GM19468 (cell line): ENCODE results near the gene ZNF618.

Source experiments
- ATAC-seq: cut with Tn5 transposase; IDR thresholded peaks from one replicate; pipeline ENCODE4 v1.9.1; 2021; ENCODE audit warnings: mild to moderate bottlenecking, moderate library complexity, moderate number of reproducible peaks; ENCODE audit not compliant: unreplicated experiment; ENCODE audit errors: extremely low read depth

The ZNF618 gene

GRCh38 chr9:113882636-113883164 is 6.6 kb downstream of the ZNF618 start:
- ATAC-seq = no peak

- no peak for ATAC-seq
Measured at GRCh38 chr9:113885183-113886025, 9.3 kb downstream of the ZNF618 start.

GRCh38 chr9:113886026-113886369 is 9.9 kb downstream of the ZNF618 start:
- no peak for ATAC-seq

GRCh38 chr9:113886466-113886865 is 10.4 kb downstream of the ZNF618 start:
- ATAC-seq = no peak

GRCh38 chr9:113886933-113887332 is 10.8 kb downstream of the ZNF618 start:
- no peak for ATAC-seq

GRCh38 chr9:113887436-113887835 is 11.3 kb downstream of the ZNF618 start:
- no peak for ATAC-seq

- ATAC-seq = no peak
Measured at GRCh38 chr9:113888336-113888735, 12.2 kb downstream of the ZNF618 start.

- ATAC-seq = no peak
Measured at GRCh38 chr9:113888976-113889375, 12.9 kb downstream of the ZNF618 start.

- ATAC-seq = no peak
Measured at GRCh38 chr9:113890704-113891103, 14.6 kb downstream of the ZNF618 start.

GRCh38 chr9:113892861-113893491 is 16.9 kb downstream of the ZNF618 start:
- no peak for ATAC-seq

GRCh38 chr9:113894166-113894565 is 18.1 kb downstream of the ZNF618 start:
- no peak for ATAC-seq

- ATAC-seq = no peak
Measured at GRCh38 chr9:113895526-113895925, 19.4 kb downstream of the ZNF618 start.

- no peak for ATAC-seq
Measured at GRCh38 chr9:113896713-113897112, 20.6 kb downstream of the ZNF618 start.

- ATAC-seq = no peak
Measured at GRCh38 chr9:113898151-113898550, 22.0 kb downstream of the ZNF618 start.

GRCh38 chr9:113898596-113898995 is 22.5 kb downstream of the ZNF618 start:
- ATAC-seq = no peak

- ATAC-seq = no peak
Measured at GRCh38 chr9:113899205-113899604, 23.1 kb downstream of the ZNF618 start.

- ATAC-seq = no peak
Measured at GRCh38 chr9:113901221-113901688, 25.1 kb downstream of the ZNF618 start.

- no peak for ATAC-seq
Measured at GRCh38 chr9:113903514-113904077, 27.5 kb downstream of the ZNF618 start.

GRCh38 chr9:113906411-113907110 is 30.5 kb downstream of the ZNF618 start:
- ATAC-seq = no peak

GRCh38 chr9:113907282-113907681 is 31.2 kb downstream of the ZNF618 start:
- ATAC-seq = no peak
